Thyroid gland (tissue), 4 donors: ENCODE data around the gene TLR1.

Experiments used
- POLR2A ChIP-seq, 2 donors: fragments of 450-650 bp; IDR thresholded peaks; one replicate each; pipeline ENCODE4 v1.6.1; 2017; ENCODE audit warnings: antibody characterized with exemption in 2 of 2, mild to moderate bottlenecking in 2 of 2, moderate library complexity in 1 of 2
- TF ChIP-seq, protein P1 (sequence below), 6 experiments: fragments of 200-600 bp in 3 of 6; fragments of 450-650 bp in 3 of 6; sonication (generic) in 3 of 6; IDR thresholded peaks; one replicate each; pipeline ENCODE4 v1.5.1; 2016 to 2019; ENCODE audit warnings: antibody characterized with exemption in 6 of 6, mild to moderate bottlenecking in 2 of 6, inconsistent platforms in 1 of 6, moderate library complexity in 1 of 6

DNA sequence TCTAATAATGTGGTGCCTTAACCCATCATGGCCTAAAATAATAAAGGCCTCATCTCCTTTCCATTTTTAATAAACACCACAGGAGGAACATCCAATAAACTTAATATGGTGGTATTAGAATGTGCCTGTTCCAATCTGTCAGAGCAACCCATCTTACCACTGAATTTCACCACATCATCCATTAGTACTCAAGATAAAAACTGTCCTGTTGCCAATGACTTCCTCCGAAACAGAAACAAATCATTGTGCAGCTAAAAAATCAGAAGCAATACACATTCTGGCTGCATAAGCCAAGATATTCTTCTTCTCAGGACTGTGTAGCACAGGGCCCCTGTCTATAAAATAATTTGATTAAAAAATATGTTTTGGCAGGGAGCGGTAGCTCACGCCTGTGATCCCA, 40.3 kb downstream of the TLR1 start:
- TF ChIP-seq, protein P1, sequence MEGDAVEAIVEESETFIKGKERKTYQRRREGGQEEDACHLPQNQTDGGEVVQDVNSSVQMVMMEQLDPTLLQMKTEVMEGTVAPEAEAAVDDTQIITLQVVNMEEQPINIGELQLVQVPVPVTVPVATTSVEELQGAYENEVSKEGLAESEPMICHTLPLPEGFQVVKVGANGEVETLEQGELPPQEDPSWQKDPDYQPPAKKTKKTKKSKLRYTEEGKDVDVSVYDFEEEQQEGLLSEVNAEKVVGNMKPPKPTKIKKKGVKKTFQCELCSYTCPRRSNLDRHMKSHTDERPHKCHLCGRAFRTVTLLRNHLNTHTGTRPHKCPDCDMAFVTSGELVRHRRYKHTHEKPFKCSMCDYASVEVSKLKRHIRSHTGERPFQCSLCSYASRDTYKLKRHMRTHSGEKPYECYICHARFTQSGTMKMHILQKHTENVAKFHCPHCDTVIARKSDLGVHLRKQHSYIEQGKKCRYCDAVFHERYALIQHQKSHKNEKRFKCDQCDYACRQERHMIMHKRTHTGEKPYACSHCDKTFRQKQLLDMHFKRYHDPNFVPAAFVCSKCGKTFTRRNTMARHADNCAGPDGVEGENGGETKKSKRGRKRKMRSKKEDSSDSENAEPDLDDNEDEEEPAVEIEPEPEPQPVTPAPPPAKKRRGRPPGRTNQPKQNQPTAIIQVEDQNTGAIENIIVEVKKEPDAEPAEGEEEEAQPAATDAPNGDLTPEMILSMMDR (IDR thresholded peaks at IDR 0.05) = no peak
- no peak for TF ChIP-seq POLR2A (IDR thresholded peaks at IDR 0.05)
